ENCODE measurements around the gene ST8SIA1.

Gene ST8SIA1

DNA sequence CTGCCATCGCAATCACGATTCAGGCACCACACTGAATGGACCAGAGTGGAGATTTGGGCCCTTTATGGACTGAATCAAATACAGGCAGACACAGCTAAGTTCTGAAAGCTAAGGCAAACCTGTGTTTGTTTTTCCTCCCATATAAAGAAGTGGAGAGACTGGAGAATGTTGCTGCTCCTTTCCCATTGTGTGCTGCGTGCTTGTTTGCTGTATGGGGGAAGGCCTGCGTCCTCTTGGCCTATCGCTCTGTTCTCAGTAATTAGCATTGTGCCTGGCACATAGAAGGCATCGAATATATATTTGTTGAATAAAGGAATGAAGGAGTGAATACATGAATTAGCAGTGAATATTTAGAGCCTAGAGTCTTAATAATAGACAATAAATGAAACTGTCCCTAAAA lies 12.4 kb downstream of the ST8SIA1 start:
- Histone ChIP-seq H3K27me3 (ENCODE audit: control insufficient read depth, insufficient read depth, low read length) (no peaks in the 10 kb centered on the region), H3K9me3 (ENCODE audit: control insufficient read depth, insufficient read depth, low read length) (no peaks in the 10 kb centered on the region), H3K4me3 (ENCODE audit: low read depth, low read length) (no peak overlapping the region), H3K9ac (ENCODE audit: low read depth, low read length) (no peak overlapping the region), H3K36me3 (ENCODE audit: control insufficient read depth, insufficient read depth, low read length) (no peaks in the 10 kb centered on the region), H3K4me1 (ENCODE audit: control insufficient read depth, insufficient read depth, low read length) (peaks cover 10% of the 10 kb centered on the region)

DNA sequence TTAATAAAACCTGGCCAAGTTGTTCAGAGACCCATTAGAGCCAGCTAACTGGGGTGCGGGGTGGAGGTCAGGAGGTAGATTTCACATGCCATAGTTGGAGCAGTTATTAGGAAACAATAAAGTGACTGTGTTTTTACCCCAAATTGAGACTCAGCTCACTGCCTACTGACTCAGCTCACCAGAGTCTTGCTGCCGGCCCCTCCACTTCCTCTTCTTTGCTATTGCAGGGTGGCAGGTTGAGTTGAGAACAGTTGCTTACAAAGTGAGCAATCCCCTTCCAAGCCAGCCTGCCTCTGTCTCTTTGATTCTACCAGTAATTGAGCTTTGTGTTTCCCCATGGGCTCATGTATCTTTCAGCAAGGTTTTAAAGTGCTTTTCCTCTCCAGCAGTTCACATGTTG lies 12.9 kb downstream of the ST8SIA1 start:
- Histone ChIP-seq H3K36me3 (ENCODE audit: control insufficient read depth, insufficient read depth, low read length) (no peaks in the 10 kb centered on the region), H3K9me3 (ENCODE audit: control insufficient read depth, insufficient read depth, low read length) (no peaks in the 10 kb centered on the region), H3K27me3 (ENCODE audit: control insufficient read depth, insufficient read depth, low read length) (no peaks in the 10 kb centered on the region), H3K9ac (ENCODE audit: low read depth, low read length) (no peak overlapping the region), H3K4me1 (ENCODE audit: control insufficient read depth, insufficient read depth, low read length) (peaks cover 10% of the 10 kb centered on the region), H3K4me3 (ENCODE audit: low read depth, low read length) (no peak overlapping the region)

DNA sequence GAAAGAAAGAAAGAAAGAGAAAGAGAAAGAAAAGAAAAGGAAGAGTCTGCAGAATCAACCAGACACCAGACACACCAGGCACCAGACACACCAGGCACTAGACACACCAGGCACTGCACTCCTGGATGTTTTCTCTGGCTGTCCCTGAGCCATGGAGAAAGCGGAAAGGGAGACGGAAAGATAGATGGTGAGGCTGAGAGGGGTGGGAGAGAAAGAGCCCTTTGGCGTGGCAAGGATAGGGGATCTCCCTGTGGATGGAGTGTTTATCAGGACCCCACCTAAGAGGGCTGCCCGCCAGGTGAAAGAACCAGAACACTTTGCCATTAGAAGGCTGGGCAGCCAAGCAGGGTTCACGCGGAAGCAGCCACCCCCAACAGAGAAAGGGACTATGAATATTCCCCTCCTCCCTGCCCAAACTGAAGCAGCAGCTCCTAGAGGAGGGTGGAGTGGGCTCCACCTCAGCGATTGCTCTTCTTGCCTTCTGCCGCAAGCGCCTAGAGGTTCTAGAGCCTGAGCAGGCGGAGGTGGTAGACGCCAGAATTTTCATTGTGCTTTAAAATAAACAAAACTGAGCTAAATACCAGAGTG lies 13.4 kb downstream of the ST8SIA1 start:
- no peak overlapping the region for H3K9ac ChIP-seq (ENCODE audit: low read depth, low read length)
- no peaks in the 10 kb centered on the region for H3K9me3 ChIP-seq (ENCODE audit: control insufficient read depth, insufficient read depth, low read length)
- H3K4me1 ChIP-seq (ENCODE audit: control insufficient read depth, insufficient read depth, low read length) = peaks cover 10% of the 10 kb centered on the region
- no peak overlapping the region for H3K4me3 ChIP-seq (ENCODE audit: low read depth, low read length)
- no peaks in the 10 kb centered on the region for H3K36me3 ChIP-seq (ENCODE audit: control insufficient read depth, insufficient read depth, low read length)
- no peaks in the 10 kb centered on the region for H3K27me3 ChIP-seq (ENCODE audit: control insufficient read depth, insufficient read depth, low read length)

DNA sequence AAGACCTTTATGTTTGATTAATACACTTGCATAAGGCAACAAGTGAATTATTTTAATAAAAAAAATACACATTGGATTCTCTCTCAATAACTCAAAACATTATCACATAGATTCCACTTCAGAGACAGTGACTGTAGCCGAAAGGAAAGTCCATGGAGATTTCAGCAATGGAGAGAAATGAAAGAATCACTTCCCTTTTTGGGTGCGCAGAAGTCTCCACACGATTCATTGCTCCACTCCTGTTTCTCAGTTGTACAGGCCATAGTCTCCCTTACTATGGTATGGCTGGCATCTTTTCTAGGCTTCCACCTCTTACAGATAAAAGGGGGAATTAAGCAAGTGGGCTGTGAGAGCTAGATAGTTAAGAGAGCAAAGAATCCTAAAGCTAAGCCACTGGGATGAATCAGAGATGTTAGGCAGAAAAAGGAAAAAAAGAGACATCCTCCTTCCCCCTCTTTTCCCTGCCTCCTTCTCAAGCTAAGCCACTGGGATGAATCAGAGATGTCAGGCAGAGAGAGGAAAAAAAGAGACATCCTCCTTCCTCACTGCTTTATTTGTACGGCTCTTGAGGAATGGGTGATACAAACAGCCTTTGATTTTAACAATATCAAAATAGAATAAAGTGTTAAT lies 16.3 kb downstream of the ST8SIA1 start:
- no peaks in the 10 kb centered on the region for H3K27me3 ChIP-seq (ENCODE audit: control insufficient read depth, insufficient read depth, low read length)
- no peak overlapping the region for H3K9ac ChIP-seq (ENCODE audit: low read depth, low read length)
- H3K4me3 ChIP-seq (ENCODE audit: low read depth, low read length) = no peak overlapping the region
- peaks cover 10% of the 10 kb centered on the region for H3K4me1 ChIP-seq (ENCODE audit: control insufficient read depth, insufficient read depth, low read length)
- H3K9me3 ChIP-seq (ENCODE audit: control insufficient read depth, insufficient read depth, low read length) = no peaks in the 10 kb centered on the region
- no peaks in the 10 kb centered on the region for H3K36me3 ChIP-seq (ENCODE audit: control insufficient read depth, insufficient read depth, low read length)

DNA sequence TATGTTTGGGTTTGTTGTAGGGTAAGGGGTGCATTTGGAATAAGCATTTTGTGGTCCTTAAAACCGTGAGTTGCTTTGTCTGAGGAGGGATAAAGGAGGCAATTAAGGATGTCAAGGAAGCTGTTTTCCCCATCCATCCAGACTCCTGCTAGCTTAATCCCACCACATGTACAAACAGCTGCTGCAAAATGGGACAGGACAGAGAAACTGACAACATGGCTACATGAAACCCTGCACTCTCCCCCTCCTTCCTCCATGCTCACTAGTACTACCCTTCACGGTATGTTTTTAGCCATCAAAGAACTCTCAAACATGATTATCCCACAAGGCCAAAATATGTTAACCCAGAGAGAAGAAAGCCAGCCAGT lies 20.6 kb downstream of the ST8SIA1 start:
- no peaks in the 10 kb centered on the region for H3K27me3 ChIP-seq (ENCODE audit: control insufficient read depth, insufficient read depth, low read length)
- H3K36me3 ChIP-seq (ENCODE audit: control insufficient read depth, insufficient read depth, low read length) = no peaks in the 10 kb centered on the region
- no peak overlapping the region for H3K9ac ChIP-seq (ENCODE audit: low read depth, low read length)
- H3K4me3 ChIP-seq (ENCODE audit: low read depth, low read length) = no peak overlapping the region
- no peaks in the 10 kb centered on the region for H3K4me1 ChIP-seq (ENCODE audit: control insufficient read depth, insufficient read depth, low read length)
- H3K9me3 ChIP-seq (ENCODE audit: control insufficient read depth, insufficient read depth, low read length) = no peaks in the 10 kb centered on the region

DNA sequence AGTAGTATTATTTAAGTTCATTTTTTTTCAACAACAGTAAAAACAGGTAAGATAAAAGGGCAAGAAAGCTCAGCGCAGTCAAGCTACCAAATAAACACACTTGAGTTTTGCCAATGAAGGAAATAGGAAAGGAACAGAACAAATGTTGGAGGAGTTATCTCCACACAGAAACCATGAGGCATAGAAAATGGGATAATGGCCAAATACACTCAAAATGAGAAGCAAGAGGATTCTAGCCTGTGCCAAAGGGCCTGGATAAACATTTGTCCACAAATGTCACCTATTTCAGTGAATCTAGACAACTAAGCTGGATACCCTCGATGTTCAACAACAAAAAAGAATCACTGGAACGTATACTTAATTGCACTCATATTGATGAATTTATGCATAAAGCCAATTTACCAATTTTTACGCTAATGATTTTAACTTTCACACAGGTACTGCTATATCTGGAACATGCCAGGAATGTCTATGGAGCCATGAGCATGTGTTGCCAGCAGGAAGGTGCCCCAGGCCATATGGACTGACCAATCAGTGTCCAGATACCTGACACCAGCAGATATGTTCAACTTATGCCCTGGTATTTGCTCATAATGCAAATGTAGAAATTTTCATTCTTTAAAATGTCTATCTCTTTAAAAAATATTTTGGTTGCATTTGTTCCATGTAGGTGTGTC lies 21.1 kb downstream of the ST8SIA1 start:
- Histone ChIP-seq H3K9me3 (ENCODE audit: control insufficient read depth, insufficient read depth, low read length) (no peaks in the 10 kb centered on the region), H3K4me3 (ENCODE audit: low read depth, low read length) (no peak overlapping the region), H3K4me1 (ENCODE audit: control insufficient read depth, insufficient read depth, low read length) (no peaks in the 10 kb centered on the region), H3K36me3 (ENCODE audit: control insufficient read depth, insufficient read depth, low read length) (no peaks in the 10 kb centered on the region), H3K9ac (ENCODE audit: low read depth, low read length) (no peak overlapping the region), H3K27me3 (ENCODE audit: control insufficient read depth, insufficient read depth, low read length) (no peaks in the 10 kb centered on the region)

DNA sequence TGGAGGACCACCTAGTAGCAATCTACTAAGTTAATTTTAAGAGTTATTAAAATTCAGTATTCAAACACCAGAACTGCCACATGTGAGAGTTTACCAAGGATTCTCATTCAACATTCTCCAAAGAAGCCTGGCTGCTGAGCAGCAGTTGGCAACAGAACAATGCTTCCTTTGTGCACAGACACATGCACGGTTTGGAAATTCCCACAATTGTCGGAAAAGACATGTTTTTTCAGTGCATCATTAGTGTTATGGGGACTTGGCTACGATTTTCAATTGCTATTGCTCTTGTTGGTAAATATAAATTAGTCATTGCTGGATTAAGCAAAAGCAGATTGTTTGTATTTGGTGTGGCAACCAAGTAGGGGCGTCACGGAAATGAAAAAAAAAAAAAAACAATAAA lies 22.2 kb downstream of the ST8SIA1 start:
- Histone ChIP-seq H3K27me3 (ENCODE audit: control insufficient read depth, insufficient read depth, low read length) (no peaks in the 10 kb centered on the region), H3K9me3 (ENCODE audit: control insufficient read depth, insufficient read depth, low read length) (no peaks in the 10 kb centered on the region), H3K4me3 (ENCODE audit: low read depth, low read length) (no peak overlapping the region), H3K9ac (ENCODE audit: low read depth, low read length) (no peak overlapping the region), H3K4me1 (ENCODE audit: control insufficient read depth, insufficient read depth, low read length) (no peaks in the 10 kb centered on the region), H3K36me3 (ENCODE audit: control insufficient read depth, insufficient read depth, low read length) (no peaks in the 10 kb centered on the region)

DNA sequence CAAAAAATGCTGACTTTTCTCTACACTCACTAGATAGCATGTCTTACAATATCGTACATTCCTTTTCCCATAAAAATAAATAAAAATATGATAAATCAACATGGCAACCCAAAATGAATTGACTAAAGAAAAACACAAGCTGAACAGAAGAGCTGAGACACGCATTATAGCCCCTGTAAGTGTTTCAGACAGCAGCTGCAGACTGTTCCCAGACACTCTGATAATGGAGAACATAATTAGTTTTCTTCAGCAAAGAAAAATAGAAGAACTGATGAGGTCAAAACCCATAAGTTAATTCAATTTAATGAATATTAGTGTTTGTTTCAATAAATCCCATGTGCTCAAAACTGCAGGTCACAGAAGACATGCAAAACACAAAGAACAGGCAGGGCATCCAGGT lies 23.8 kb downstream of the ST8SIA1 start:
- no peak overlapping the region for H3K9ac ChIP-seq (ENCODE audit: low read depth, low read length)
- H3K27me3 ChIP-seq (ENCODE audit: control insufficient read depth, insufficient read depth, low read length) = no peaks in the 10 kb centered on the region
- no peaks in the 10 kb centered on the region for H3K4me1 ChIP-seq (ENCODE audit: control insufficient read depth, insufficient read depth, low read length)
- H3K36me3 ChIP-seq (ENCODE audit: control insufficient read depth, insufficient read depth, low read length) = no peaks in the 10 kb centered on the region
- no peak overlapping the region for H3K4me3 ChIP-seq (ENCODE audit: low read depth, low read length)
- no peaks in the 10 kb centered on the region for H3K9me3 ChIP-seq (ENCODE audit: control insufficient read depth, insufficient read depth, low read length)

DNA sequence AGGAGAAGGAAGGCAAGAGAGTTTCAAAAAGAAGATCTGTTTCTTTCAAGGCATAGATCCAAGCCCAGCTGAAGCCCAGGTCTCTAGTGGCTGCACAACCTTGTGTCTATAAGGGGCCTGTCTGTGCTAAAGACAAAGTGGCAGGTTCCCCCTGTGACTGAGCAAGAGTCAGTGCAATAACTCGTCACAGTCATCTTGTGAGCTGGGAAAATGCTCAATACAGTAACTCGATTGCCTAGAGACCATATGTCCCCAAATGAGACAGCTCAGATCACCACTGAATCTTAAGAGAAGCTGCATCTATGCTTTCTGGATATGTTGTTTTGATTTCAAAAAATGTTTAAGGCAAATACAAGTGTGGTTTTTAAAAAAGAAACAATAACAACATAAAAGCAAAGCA lies 24.2 kb downstream of the ST8SIA1 start:
- Histone ChIP-seq H3K27me3 (ENCODE audit: control insufficient read depth, insufficient read depth, low read length) (no peaks in the 10 kb centered on the region), H3K4me1 (ENCODE audit: control insufficient read depth, insufficient read depth, low read length) (no peaks in the 10 kb centered on the region), H3K9ac (ENCODE audit: low read depth, low read length) (no peak overlapping the region), H3K9me3 (ENCODE audit: control insufficient read depth, insufficient read depth, low read length) (no peaks in the 10 kb centered on the region), H3K4me3 (ENCODE audit: low read depth, low read length) (no peak overlapping the region), H3K36me3 (ENCODE audit: control insufficient read depth, insufficient read depth, low read length) (no peaks in the 10 kb centered on the region)

DNA sequence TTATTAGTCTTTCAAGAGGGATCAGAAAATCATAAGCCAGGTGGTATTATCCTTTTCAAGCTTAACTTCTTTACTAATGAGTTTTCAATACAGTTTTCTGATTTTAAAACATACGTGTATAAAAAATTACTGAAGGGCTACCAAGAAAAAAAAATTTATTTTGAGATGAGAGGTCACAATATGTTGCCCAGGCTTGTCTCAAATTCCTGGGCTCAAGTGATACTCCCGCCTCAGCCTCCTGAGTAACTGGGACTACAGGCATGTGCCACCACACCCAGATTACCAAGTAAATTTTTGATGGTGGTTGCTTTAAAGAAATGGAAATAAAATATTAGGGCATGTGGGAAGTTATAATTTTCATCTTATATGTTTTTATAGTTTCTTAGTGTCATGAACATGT lies 26.7 kb downstream of the ST8SIA1 start:
- Histone ChIP-seq H3K4me1 (ENCODE audit: control insufficient read depth, insufficient read depth, low read length) (no peaks in the 10 kb centered on the region), H3K27me3 (ENCODE audit: control insufficient read depth, insufficient read depth, low read length) (no peaks in the 10 kb centered on the region), H3K9ac (ENCODE audit: low read depth, low read length) (no peak overlapping the region), H3K4me3 (ENCODE audit: low read depth, low read length) (no peak overlapping the region), H3K36me3 (ENCODE audit: control insufficient read depth, insufficient read depth, low read length) (no peaks in the 10 kb centered on the region), H3K9me3 (ENCODE audit: control insufficient read depth, insufficient read depth, low read length) (no peaks in the 10 kb centered on the region)

DNA sequence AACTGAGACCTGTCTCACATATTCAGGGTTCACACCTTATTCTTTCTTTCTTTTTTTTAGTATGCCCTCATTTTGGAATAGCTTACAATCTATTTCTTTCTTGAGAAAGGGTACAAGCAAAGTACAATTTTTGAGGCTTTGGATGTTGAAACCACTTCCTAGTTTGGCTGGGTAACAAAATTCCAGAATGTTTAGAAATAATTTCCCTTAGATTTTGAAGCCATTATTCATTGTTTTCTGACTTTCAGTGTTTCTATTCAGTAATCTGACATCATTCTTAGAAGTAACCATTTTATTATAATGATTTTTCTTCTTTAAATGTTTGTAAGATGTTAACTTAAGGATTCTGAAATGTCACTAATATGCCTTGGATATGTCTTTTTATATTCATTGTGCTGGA lies 28.2 kb downstream of the ST8SIA1 start:
- Histone ChIP-seq H3K9me3 (ENCODE audit: control insufficient read depth, insufficient read depth, low read length) (no peaks in the 10 kb centered on the region), H3K4me3 (ENCODE audit: low read depth, low read length) (no peak overlapping the region), H3K27me3 (ENCODE audit: control insufficient read depth, insufficient read depth, low read length) (no peaks in the 10 kb centered on the region), H3K4me1 (ENCODE audit: control insufficient read depth, insufficient read depth, low read length) (no peaks in the 10 kb centered on the region), H3K36me3 (ENCODE audit: control insufficient read depth, insufficient read depth, low read length) (no peaks in the 10 kb centered on the region), H3K9ac (ENCODE audit: low read depth, low read length) (no peak overlapping the region)

DNA sequence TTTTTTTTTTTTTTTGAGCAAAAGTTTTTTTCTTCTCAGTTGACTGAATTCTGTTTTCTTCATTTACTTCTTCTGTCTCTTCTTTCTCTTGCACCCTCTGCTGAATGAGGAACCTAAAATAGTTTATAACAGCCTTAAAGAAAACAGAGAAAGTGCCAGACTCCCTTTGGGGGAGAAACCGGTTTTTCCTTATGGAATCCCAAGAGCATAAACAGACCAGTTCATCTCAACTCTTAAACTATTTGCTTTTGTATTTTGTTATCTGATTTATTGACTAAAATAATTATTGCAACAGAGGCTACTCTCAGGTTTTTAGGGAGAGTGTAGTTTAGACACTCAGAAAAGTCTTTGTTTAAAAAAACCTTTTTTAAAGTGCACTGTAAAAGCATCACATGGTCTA lies 30.2 kb downstream of the ST8SIA1 start:
- H3K27me3 ChIP-seq (ENCODE audit: control insufficient read depth, insufficient read depth, low read length) = no peaks in the 10 kb centered on the region

More for the DNA sequence above, 30.2 kb downstream of the ST8SIA1 start:
- Histone ChIP-seq H3K4me3 (ENCODE audit: low read depth, low read length) (no peak overlapping the region), H3K9me3 (ENCODE audit: control insufficient read depth, insufficient read depth, low read length) (peaks cover 6% of the 10 kb centered on the region), H3K36me3 (ENCODE audit: control insufficient read depth, insufficient read depth, low read length) (no peaks in the 10 kb centered on the region), H3K4me1 (ENCODE audit: control insufficient read depth, insufficient read depth, low read length) (no peaks in the 10 kb centered on the region), H3K9ac (ENCODE audit: low read depth, low read length) (no peak overlapping the region)

Measured in iPS-15b (cell line).